WI38 (cell line): ENCODE measurements around the gene FBXW7.

Experiments used
- H3K4me3 ChIP-seq: 2 replicates; pipeline ENCODE4 v1.5.1; 2011; ENCODE audit warnings: low read depth, mild to moderate bottlenecking, control low read depth, low read length
- CTCF ChIP-seq: IDR thresholded peaks from 2 replicates; pipeline ENCODE4 v1.5.1; 2012; ENCODE audit warnings: low read depth, mild to moderate bottlenecking, control low read depth, low read length

Gene FBXW7

GRCh38 chr4:152277333-152277732 is 258.6 kb downstream of the FBXW7 start:
- no peak for TF ChIP-seq CTCF
- H3K4me3 ChIP-seq: no peak overlapping the region

GRCh38 chr4:152273343-152273742 is 262.5 kb downstream of the FBXW7 start:
- no peak overlapping the region for H3K4me3 ChIP-seq
- TF ChIP-seq CTCF: no peak
